ENCODE measurements around the gene CHSY1. TPM values are rescaled to one million over a fixed set of nuclear protein-coding genes. Genes with fewer than 3 reads are reported as not detected.
"Not testable (repeated sequence)": the region's sequence is repeated elsewhere in the genome, so short reads cannot be mapped to it uniquely, and the experiment has no call there.

The CHSY1 gene, protein sequence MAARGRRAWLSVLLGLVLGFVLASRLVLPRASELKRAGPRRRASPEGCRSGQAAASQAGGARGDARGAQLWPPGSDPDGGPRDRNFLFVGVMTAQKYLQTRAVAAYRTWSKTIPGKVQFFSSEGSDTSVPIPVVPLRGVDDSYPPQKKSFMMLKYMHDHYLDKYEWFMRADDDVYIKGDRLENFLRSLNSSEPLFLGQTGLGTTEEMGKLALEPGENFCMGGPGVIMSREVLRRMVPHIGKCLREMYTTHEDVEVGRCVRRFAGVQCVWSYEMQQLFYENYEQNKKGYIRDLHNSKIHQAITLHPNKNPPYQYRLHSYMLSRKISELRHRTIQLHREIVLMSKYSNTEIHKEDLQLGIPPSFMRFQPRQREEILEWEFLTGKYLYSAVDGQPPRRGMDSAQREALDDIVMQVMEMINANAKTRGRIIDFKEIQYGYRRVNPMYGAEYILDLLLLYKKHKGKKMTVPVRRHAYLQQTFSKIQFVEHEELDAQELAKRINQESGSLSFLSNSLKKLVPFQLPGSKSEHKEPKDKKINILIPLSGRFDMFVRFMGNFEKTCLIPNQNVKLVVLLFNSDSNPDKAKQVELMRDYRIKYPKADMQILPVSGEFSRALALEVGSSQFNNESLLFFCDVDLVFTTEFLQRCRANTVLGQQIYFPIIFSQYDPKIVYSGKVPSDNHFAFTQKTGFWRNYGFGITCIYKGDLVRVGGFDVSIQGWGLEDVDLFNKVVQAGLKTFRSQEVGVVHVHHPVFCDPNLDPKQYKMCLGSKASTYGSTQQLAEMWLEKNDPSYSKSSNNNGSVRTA
- polyA plus RNA-seq (2012; ENCODE audit: insufficient read depth, insufficient read length): 22.0 TPM

DNA sequence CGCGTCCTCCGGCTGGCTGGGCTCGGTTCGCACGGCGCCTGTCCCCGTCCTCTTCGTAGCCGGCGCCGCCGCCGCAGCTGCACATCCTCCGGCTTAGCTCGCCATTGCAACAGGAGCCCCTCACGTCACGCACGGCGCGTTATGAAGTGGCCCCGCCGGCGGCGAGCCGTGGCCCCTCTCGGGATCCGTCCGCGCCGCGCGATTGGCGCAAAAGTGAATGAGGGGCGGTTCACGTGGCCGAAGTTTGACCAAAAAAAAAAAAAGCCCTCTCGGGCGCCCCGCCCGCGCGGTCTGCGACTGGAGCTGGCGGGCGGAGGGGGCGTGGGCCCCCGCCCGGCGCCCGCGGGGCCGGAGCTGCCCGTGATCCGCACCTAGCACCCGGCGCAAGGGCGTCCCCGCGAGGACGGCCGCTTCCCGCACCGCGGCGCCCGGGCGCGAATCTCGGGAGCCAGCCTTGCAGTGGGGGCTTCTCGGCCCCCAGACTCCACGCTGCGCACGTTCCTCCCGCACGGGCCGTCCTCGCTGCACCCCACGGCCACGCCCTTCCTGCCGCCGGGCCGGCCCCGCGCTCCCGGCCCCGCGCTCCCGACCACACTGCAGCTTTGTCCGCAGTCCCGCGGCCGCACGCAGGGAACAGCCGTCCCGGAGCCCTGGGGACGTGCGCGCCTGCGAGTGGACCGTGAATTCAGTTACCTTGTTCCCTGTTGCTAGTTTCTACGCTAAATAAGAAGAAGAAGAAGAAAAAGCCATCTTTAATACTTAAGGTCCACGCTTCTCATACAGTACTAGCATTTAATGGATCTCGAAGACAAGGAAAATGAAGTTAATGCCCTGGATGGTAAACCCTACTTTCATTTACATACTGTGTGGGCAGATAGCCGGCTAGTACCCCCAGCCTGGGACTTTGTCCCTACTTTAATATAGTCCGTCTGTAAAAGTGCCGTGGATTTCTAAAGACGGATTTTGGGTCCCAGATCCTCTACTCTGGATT, at the start of gene CHSY1:
TSS of gene CHSY1 (minus strand) at position 219 of the 991 bp plus-strand sequence. CDS start 592 bp downstream, outside the sequence.
- peak; percentile 82 for DNase-seq (ENCODE audit: low read depth, low spot score)
- H3K4me3 ChIP-seq (ENCODE audit: low read length): peak within 1 kb of the TSS; percentile 68

DNA sequence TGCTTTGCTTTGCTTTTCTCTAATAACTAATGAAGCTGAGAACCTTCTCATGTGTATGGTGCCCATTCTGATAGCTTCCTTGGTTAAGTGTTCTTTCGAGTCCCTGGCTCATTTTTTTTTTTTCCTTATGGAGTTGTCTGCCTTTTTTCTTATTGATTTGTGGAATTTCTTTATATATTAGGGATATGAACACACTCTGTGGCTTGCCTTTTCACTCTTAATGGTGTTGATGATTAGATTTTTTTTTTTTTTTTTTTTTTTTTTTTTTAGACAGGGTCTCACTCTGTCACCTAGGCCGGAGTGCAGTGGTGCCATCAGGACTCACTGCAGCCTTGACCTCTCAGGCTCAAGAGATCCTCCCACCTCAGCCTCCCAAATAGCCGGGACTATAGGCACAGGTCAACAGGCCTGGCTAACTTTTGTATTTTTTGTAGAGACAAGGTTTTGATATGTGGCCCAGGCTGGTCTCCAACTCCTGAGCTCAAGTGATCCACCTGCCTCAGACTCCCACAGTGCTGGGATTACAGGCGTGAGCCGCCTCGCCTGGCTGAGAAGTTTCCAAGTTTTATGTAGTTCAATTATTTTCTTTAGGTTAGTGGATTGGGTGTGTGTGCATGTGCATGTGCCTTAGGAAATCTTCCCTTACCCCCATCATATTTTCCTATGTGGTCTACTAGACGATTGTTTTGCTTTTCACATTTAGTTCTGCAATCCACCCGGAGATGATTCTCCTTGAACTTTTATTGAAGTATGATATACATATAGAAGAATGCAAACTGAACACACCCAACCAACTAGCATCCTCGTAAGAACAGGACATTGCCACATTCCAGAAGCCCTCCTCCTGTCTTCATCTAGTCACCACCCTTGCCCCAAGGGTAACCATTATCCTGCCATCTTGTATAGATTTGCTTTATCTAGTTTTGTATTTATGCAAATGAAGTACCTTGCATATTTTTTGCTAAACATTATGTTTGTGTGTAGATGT, 44.9 kb upstream of the CHSY1 start:
- peak overlapping the region; percentile 64; the same call in 1 of the 2 replicates for H3K4me3 ChIP-seq (ENCODE audit: low read length)
- no peak for DNase-seq (ENCODE audit: low read depth, low spot score)

DNA sequence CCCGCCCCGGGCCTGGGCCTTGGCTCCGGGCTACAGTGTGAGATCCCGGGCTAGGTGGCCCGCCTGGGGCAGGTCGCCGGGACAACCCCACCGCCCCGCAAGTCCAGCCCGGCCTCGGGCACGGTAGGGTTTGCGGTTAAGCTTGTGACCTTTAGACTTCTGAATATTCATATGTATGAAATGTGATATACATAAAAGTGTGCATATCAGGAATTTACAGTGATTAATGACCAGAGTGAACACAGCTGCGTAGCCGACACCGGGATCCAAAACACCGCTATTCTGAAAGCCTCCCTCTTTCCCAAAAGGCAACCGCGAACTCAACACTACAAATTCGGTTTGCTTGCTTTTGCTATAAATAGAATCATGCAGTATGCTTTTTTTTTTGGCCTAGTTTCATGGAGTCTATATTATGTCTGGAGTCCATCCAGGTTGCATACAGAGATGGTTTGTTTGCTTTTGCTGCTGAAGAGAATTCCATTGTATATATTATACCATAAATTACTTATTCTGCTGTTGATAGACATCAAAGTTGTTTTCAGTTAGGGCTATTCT, 43.8 kb upstream of the CHSY1 start:
- H3K4me3 ChIP-seq (ENCODE audit: low read length): peak overlapping the region; percentile 64
- DNase-seq (ENCODE audit: low read depth, low spot score): no peak

DNA sequence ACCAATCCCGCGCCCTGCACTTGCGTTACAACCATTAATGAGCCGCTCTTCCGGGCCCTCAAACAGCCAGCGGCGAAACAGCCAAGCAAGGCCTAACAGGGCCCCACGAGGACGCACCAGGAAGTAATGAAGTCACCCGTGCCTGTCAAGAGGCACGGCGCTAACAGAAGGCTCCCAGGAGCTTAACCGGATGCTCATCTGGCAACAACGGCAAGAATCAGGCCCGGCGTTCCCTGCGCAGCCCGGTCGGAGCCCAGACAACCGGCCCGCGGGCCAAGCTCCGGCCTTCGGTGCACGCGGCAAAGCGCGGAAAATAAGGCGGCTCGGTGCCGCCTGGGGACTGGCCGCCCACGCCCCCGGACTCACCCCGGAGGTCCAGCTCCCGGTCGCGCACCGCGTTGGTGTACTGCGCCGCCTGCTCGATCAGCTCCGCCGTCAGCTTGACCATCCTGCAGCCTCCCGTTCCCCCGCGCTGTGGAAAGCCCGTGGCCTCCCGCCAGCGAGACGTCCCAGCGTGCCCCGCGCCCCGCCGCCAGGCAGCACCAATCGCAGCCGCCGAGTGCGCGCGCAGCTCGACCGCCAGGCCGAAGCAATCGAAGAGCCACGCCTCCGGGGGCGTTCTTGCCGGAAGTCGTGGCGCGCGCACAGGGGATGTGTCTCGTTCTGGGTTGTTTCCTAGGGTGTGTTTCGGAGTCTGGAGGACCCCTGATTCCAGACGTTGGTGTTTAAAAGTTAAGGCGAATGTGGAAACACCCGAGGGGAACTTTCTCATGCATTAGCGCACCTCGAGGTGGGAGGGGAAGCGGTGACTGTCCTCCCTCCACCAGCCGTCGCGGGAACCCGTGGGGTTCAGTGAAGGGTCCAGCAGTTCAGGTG, 43.1 kb upstream of the CHSY1 start, which contains the start of gene SNRPA1:
TSS of gene SNRPA1 (minus strand) at position 518 of the 876 bp plus-strand sequence. CDS start at position 448, 70 bp downstream.
- peak; percentile 87 for DNase-seq (ENCODE audit: low read depth, low spot score)
- peak within 1 kb of the TSS; percentile 64 for H3K4me3 ChIP-seq (ENCODE audit: low read length)

DNA sequence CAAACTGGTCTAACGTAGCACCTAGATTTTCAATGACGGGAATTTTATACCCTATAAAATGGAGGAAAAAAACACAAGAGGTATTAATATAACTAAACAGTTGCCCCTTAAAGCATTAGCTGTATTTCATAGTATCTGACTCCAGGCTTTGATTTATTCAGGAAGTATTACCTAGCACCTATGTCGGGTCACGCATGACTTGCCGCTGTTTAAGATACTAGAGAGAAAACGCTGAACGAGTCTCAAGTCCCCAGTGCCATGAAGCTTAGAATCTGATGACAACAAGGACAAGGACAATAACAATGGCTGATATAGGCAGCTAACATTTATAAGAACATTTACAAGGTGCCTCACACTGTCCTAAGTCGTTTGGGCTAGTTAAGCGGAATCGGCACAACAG, 41.3 kb upstream of the CHSY1 start:
- DNase-seq (ENCODE audit: low read depth, low spot score): no peak
- H3K4me3 ChIP-seq (ENCODE audit: low read length): peak overlapping the region; percentile 64

DNA sequence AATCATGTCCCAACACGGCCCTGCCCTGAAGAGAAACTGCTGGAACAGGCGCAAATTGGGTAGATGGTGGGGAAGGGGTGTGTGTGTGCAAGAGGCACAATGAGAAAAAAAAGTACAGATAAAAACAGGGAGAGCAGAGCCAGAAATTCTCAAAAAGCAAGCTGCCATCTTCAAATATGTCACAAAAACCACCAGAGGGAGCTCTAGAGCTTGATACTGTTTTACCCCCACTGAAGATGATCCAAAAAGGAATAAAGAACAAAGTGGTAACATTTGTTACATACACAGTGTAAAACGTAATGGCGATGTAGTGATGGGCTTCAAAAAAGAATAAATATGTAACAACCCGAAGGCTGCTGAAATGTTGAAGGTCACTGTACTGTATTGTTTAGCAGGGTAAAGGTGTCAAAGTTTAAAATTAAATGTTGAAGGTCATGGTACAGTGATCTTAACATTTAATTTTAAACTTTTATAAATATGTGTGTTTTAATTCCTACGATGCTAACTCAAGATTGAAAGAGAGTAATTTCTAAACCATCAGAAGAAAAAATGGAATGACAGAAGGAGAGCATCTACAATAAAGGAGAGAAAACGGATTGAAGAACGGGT, 37.2 kb upstream of the CHSY1 start:
- H3K4me3 ChIP-seq (ENCODE audit: low read length): no peak overlapping the region
- DNase-seq (ENCODE audit: low read depth, low spot score): peak; percentile 54

DNA sequence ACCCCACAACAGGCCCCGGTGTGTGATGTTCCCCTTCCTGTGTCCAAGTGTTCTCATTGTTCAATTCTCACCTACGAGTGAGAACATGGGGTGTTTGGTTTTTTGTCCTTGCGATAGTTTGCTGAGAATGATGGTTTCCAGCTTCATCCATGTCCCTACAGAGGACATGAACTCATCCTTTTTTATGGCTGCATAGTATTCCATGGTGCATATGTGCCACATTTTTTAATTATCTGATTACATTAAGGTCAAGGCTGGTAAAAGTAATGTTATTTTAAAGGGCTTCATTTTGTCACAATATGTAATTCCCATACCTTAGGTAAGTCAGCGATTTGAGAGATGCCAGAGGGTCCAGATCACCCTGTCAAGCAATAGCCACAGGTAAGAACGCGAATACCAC, 35.5 kb upstream of the CHSY1 start:
- H3K4me3 ChIP-seq (ENCODE audit: low read length); DNase-seq (ENCODE audit: low read depth, low spot score): not testable (repeated sequence)

DNA sequence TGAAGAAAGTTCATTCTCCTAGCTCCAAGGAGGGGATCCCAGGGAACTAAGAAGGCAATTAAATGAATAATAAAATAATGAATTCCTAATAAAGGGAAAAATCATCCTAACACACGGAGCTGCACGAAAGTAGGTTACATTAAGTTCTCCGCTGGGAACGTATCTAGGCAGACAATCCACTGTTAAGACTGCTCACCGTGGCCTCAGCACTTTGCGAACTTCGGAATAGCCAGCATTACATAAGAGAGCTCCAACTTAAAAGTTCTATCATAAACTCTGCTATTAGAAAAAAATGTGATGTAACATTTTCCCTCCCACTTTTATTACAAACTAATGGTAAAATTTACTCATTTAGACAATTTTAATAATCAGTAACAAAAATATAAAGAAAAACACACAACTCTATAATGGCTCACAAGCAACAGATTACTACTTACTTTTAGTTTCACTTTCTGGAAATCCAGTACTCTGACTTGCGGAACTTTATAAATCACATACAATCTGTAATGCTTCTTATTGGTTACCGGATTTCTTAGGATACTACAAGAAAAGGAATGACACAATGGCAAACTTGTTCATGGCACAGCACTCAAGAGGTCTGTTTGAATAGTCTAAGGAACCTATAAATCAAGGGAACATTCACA, 34.7 kb upstream of the CHSY1 start:
- no peak for DNase-seq (ENCODE audit: low read depth, low spot score)

DNA sequence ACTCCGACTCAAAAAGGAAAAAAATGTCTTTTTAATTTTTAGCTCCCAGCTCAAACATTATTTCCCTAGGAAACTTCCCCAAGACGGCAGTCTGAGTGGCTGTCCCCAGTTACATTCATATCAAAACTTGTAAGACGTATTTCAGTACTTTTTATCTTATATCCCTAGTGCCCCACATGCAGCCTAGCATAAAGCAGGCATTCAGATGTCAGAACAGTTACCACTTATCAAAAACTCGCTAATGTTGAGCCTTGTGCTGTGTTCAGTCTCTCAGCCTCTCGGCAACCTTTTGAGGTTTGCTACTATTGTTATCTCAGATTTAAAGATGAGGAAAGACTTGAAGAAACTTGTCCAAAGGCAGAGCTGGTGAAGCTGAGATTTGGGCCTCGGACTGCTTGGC, 32.1 kb upstream of the CHSY1 start:
- no peak overlapping the region for H3K4me3 ChIP-seq (ENCODE audit: low read length)
- no peak for DNase-seq (ENCODE audit: low read depth, low spot score)

More for the DNA sequence above, 34.7 kb upstream of the CHSY1 start:
- no peak overlapping the region for H3K4me3 ChIP-seq (ENCODE audit: low read length)

DNA sequence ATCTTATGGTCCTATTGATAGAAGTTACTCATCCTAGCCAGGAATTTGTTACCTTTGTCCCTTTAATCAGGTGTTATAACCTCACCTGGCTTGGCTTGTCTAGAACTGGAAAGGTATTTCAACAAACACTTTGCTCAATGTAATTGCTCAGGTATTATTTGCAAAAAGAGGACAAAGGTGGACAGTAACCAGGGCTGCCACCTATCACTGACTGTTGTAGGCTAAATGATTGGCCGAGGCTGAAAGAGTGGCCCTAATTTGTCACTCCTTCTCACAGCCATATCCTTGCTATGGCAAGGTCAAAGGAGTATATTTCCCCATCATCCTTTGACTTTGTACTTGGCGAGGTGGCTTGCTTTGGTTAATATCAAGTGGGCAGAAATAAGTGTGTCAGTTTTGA, 28.2 kb upstream of the CHSY1 start:
- H3K4me3 ChIP-seq (ENCODE audit: low read length): no peak overlapping the region
- DNase-seq (ENCODE audit: low read depth, low spot score): no peak

DNA sequence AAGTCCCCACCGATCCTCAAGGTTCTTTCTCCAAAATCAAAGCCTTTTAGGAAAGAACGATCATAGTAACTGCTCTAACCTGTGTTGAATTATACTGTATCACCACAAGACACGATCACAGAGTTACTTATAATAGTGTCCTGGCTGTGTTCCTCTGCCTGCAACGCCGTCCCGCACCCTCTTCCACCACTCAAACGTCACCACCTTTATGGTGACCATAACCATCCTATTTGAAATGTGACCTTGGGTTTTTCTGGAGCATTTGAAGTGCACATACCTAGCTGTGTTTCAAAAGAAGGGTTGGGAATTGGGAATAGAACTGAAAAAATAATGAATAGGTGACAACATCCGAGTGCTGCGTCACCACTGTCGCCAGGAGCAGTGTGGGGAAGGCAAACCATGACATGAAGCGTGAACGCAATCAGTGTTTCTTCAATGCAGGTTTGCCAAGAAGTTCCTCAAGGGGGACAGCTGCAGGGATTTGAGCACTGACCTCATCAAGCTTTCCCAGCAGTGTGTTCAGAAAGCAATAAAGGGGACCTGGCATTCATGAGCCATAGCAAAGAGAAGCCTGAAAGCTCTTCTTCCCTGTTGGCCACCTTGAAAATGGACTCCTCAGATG, 26.2 kb upstream of the CHSY1 start:
- H3K4me3 ChIP-seq (ENCODE audit: low read length): peak overlapping the region; percentile 54
- DNase-seq (ENCODE audit: low read depth, low spot score): no peak

DNA sequence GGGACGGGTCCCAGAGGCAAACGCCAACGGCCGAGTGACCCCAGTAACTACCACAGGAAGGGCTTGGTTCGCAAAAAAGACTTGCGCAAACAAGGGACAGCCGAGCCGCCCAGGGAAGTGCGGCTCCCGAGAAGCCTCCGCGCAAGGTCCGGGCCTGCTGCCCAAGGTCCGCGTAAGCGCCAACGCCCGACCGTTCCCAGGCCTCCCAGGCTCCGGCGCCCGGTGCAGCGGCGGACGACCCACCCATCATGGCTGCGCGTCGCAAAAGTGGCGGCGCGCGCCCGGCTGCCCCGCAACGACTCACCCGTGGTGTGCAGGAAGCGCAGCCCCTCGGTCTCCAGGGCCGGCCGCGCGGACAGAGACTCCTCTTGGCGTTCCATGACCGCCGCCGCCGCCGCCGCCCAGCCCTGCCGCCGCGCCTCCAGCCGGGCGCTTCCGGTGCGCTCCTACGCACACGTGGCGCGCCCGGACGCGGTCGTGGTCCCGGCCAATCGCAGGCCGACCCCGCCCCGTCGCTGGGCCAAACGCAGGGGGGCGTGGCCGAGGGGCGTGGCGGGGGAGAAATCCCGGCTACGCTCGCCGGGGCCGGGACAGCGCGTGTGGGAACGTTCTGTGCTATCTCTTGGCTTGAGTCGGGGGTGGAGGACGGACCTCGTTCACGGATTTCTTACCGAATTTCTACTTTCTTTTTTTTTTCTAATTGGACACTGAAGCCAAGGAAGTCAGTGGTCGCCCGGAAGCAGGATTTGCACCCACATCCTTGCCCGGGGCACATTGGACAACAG, 25.4 kb upstream of the CHSY1 start, which contains the start of gene SELENOS:
TSS of gene SELENOS (minus strand) at position 448 of the 785 bp plus-strand sequence. CDS start at position 380, 68 bp downstream.
- H3K4me3 ChIP-seq (ENCODE audit: low read length): peak within 1 kb of the TSS; percentile 91
- peak; percentile 67 for DNase-seq (ENCODE audit: low read depth, low spot score)

DNA sequence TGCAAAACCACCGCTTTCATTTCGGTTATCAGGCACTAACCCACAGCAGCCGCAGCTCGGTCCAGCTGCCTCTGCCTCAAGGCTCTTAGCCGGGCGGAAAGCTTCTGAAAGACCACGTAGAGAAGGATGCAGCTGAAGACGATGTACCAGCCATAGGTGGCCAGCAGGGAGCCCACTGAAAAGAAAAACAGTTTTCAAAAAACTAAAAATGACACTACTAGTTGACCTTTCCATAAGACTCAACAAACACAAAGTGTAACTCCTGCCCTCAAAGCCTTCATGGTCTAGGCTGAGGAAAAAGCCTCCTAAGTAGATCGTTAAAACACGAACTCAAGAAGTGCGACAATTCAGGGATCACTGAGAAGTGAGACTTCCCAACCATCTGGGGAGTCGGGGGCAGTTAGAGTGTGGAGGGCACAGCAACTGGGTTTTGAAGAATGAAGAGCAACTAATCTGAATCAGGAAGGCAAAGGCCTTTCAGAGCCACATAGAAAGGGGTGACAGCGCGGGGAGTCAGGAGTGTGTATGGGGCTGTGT, 24.7 kb upstream of the CHSY1 start:
- DNase-seq (ENCODE audit: low read depth, low spot score): no peak

DNA sequence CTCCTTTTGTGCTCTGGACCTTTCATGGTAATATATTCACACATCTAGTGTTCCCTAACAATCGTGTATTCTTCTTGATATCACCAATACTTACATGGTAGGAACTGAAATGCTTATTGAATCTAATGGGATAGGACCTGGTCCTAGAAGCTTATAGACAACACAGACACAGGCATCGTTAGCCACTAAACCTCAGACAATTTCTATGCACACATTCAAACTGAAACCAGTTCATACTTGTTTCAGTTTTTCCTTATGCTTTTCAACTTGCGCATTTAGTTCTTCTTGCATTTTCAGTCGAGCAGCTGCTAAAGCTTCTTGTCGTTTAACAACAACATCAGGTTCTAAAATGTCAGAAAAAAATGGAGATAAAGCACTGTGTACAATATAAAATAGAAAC, 23.2 kb upstream of the CHSY1 start:
- DNase-seq (ENCODE audit: low read depth, low spot score): no peak

More for the DNA sequence above, 24.7 kb upstream of the CHSY1 start:
- peak overlapping the region; percentile 91 for H3K4me3 ChIP-seq (ENCODE audit: low read length)

More for the DNA sequence above, 23.2 kb upstream of the CHSY1 start:
- no peak overlapping the region for H3K4me3 ChIP-seq (ENCODE audit: low read length)
